SK-N-SH treated with all-trans-retinoic acid at 6 μM for 48 hours (cell line): ENCODE results near the gene CPZ.

Experiments
- ATAC-seq: fragments of 200-7000 bp; cut with Tn5 transposase; 3 replicates; pipeline ENCODE4 v1.9.1; 2020; ENCODE audit warnings: mild to moderate bottlenecking, moderate library complexity
- BACH2 ChIP-seq: fragments of 250-450 bp; sonication (Bioruptor Pico); IDR thresholded peaks from 2 replicates; pipeline ENCODE4 v1.9.0; 2021; ENCODE audit warnings: mild to moderate bottlenecking, borderline replicate concordance
- CREB5 ChIP-seq: fragments of 250-450 bp; sonication (Bioruptor Pico); IDR thresholded peaks from 2 replicates; pipeline ENCODE4 v1.5.1; 2020; ENCODE audit warnings: low read depth, mild to moderate bottlenecking, moderate library complexity
- CSDC2 ChIP-seq: fragments of 250-450 bp; sonication (Bioruptor Pico); IDR thresholded peaks from 2 replicates; pipeline ENCODE4 v1.5.0; 2020; ENCODE audit warnings: mild to moderate bottlenecking, moderate library complexity
- ESRRG ChIP-seq: fragments of 250-450 bp; sonication (Bioruptor Pico); IDR thresholded peaks from 2 replicates; pipeline ENCODE4 v1.6.1; 2021; ENCODE audit warnings: mild to moderate bottlenecking
- ISL1 ChIP-seq: fragments of 250-450 bp; sonication (Bioruptor Pico); IDR thresholded peaks from 2 replicates; pipeline ENCODE4 v2.1.2; 2022; ENCODE audit warnings: mild to moderate bottlenecking, moderate library complexity
- PATZ1 ChIP-seq: fragments of 250-450 bp; sonication (Bioruptor Pico); IDR thresholded peaks from 2 replicates; pipeline ENCODE4 v1.8.0; 2020; ENCODE audit warnings: mild to moderate bottlenecking, moderate library complexity, borderline replicate concordance
- POU6F1 ChIP-seq: fragments of 250-450 bp; sonication (Bioruptor Pico); IDR thresholded peaks from 2 replicates; pipeline ENCODE4 v1.8.0; 2021; ENCODE audit warnings: low read depth, mild to moderate bottlenecking, moderate library complexity, borderline replicate concordance
- PPARA ChIP-seq: fragments of 250-450 bp; sonication (Bioruptor Pico); IDR thresholded peaks from 2 replicates; pipeline ENCODE4 v1.5.0; 2020; ENCODE audit warnings: mild to moderate bottlenecking, borderline replicate concordance
- RARB ChIP-seq: fragments of 250-450 bp; sonication (Bioruptor Pico); IDR thresholded peaks from 2 replicates; pipeline ENCODE4 v1.8.0; 2021; ENCODE audit warnings: mild to moderate bottlenecking, moderate library complexity
- TCF4 ChIP-seq: fragments of 250-450 bp; sonication (Bioruptor Pico); IDR thresholded peaks from 2 replicates; pipeline ENCODE4 v1.8.0; 2021; ENCODE audit warnings: mild to moderate bottlenecking, moderate library complexity, borderline replicate concordance
- TOX ChIP-seq: fragments of 250-450 bp; sonication (Bioruptor Pico); IDR thresholded peaks from 2 replicates; pipeline ENCODE4 v1.8.0; 2021; ENCODE audit warnings: mild to moderate bottlenecking, moderate library complexity, borderline replicate concordance
- TSHZ2 ChIP-seq: fragments of 250-450 bp; sonication (Bioruptor Pico); IDR thresholded peaks from 2 replicates; pipeline ENCODE4 v1.5.0; 2020; ENCODE audit warnings: mild to moderate bottlenecking, moderate library complexity
- ZC3H10 ChIP-seq: fragments of 250-450 bp; sonication (Bioruptor Pico); IDR thresholded peaks from 2 replicates; pipeline ENCODE4 v1.5.1; 2021; ENCODE audit warnings: mild to moderate bottlenecking, moderate library complexity
- ZFP3 ChIP-seq: fragments of 250-450 bp; sonication (Bioruptor Pico); IDR thresholded peaks from 2 replicates; pipeline ENCODE4 v1.5.0; 2020; ENCODE audit warnings: mild to moderate bottlenecking, moderate library complexity
- ZFP30 ChIP-seq: fragments of 450-650 bp; formaldehyde crosslinking; IDR thresholded peaks from 2 replicates; pipeline ENCODE4 v1.5.0; 2022; ENCODE audit warnings: mild to moderate bottlenecking, moderate library complexity
- ZNF565 ChIP-seq: fragments of 450-650 bp; formaldehyde crosslinking; conservative IDR thresholded peaks from 2 replicates; pipeline ENCODE4 v1.5.0; 2020; ENCODE audit warnings: low read depth, mild to moderate bottlenecking, moderate library complexity
- ZNF70 ChIP-seq: fragments of 450-650 bp; formaldehyde crosslinking; IDR thresholded peaks from 2 replicates; pipeline ENCODE4 v1.5.0; 2020; ENCODE audit warnings: mild to moderate bottlenecking, moderate library complexity
- ZNF8 ChIP-seq: fragments of 450-650 bp; formaldehyde crosslinking; IDR thresholded peaks from 2 replicates; pipeline ENCODE4 v1.5.0; 2020; ENCODE audit warnings: mild to moderate bottlenecking, moderate library complexity

Gene CPZ

GRCh38 chr4:8649631-8650361 lies 57.2 kb downstream of the CPZ start:
- ATAC-seq, result no peak
- TF ChIP-seq RARB (CRISPR knock-in tag) (no peak), ZNF70 (CRISPR knock-in tag) (no peak), CSDC2 (no peak), BACH2 (CRISPR knock-in tag) (no peak), ZNF8 (CRISPR knock-in tag) (no peak)

GRCh38 chr4:8651661-8652180 lies 59.2 kb downstream of the CPZ start:
- TF ChIP-seq CREB5 (no peak), ZNF565 (no peak), TSHZ2 (no peak), ZFP30 (CRISPR knock-in tag) (no peak), ZFP3 (CRISPR knock-in tag) (no peak), POU6F1 (CRISPR knock-in tag) (no peak), ZNF8 (CRISPR knock-in tag) (no peak), RARB (CRISPR knock-in tag) (no peak), TCF4 (CRISPR knock-in tag) (no peak), TOX (CRISPR knock-in tag) (no peak), BACH2 (CRISPR knock-in tag) (no peak), ISL1 (CRISPR knock-in tag) (no peak), CSDC2 (no peak), ESRRG (no peak), PATZ1 (CRISPR knock-in tag) (no peak)
- ATAC-seq, result no peak

- TF ChIP-seq CREB5 (no peak), POU6F1 (CRISPR knock-in tag) (no peak), BACH2 (CRISPR knock-in tag) (no peak), ZNF565 (no peak), PPARA (no peak), ZC3H10 (no peak), ISL1 (CRISPR knock-in tag) (no peak)
- TF ChIP-seq, all 23 proteins: peak for 0
- ATAC-seq, result no peak
Measured at GRCh38 chr4:8652181-8653078, 59.9 kb downstream of the CPZ start.
